Neuronal stem cell (in vitro differentiated cells): ENCODE data around the gene FXYD6.

Experiments used
- DNase-seq: peaks from one replicate; pipeline ENCODE4 v3.0.0-alpha.2; 2013; ENCODE audit warnings: low spot score
- H2AFZ ChIP-seq: one replicate; pipeline ENCODE4 v1.6.1; 2013; ENCODE audit warnings: mild to moderate bottlenecking, low read length, inconsistent platforms
- H2AK5ac ChIP-seq: 2 replicates; pipeline ENCODE4 v1.6.1; 2013; ENCODE audit warnings: low read depth, mild to moderate bottlenecking, inconsistent platforms, low read length, moderate library complexity, mixed read lengths
- H2BK120ac ChIP-seq: 2 replicates; pipeline ENCODE4 v1.6.1; 2013; ENCODE audit warnings: low read depth, mild to moderate bottlenecking, inconsistent platforms, low read length, moderate library complexity, mixed read lengths
- H2BK12ac ChIP-seq: one replicate; pipeline ENCODE4 v1.6.1; 2013; ENCODE audit warnings: low read length, inconsistent platforms
- H2BK15ac ChIP-seq: 2 replicates; pipeline ENCODE4 v1.6.1; 2013; ENCODE audit warnings: mild to moderate bottlenecking, low read length, inconsistent platforms, mixed read lengths
- H2BK5ac ChIP-seq: one replicate; pipeline ENCODE4 v1.6.1; 2013; ENCODE audit warnings: inconsistent platforms, mild to moderate bottlenecking, low read length, moderate library complexity
- H3K14ac ChIP-seq: one replicate; pipeline ENCODE4 v1.6.1; 2013; ENCODE audit warnings: low read length, inconsistent platforms
- H3K18ac ChIP-seq: 2 replicates; pipeline ENCODE4 v1.6.1; 2013; ENCODE audit warnings: low read length, inconsistent platforms
- H3K23ac ChIP-seq: 2 replicates; pipeline ENCODE4 v1.6.1; 2013; ENCODE audit warnings: low read depth, mild to moderate bottlenecking, mixed read lengths, low read length, inconsistent platforms; ENCODE audit not compliant: poor library complexity
- H3K27ac ChIP-seq: replicated peaks from 3 replicates; pipeline ENCODE4 v1.5.1; 2013; ENCODE audit warnings: low read length, inconsistent platforms
- H3K27me3 ChIP-seq, 3 experiments: 2 replicates each; pipeline ENCODE4 v1.6.1; 2013; ENCODE audit warnings: low read length in 3 of 3, mild to moderate bottlenecking in 2 of 3, inconsistent platforms in 1 of 3, low read depth in 1 of 3, mixed read lengths in 1 of 3, moderate library complexity in 1 of 3; ENCODE audit not compliant: control insufficient read depth in 3 of 3, insufficient read depth in 3 of 3
- H3K36me3 ChIP-seq, 2 donors: replicated peaks in 1 of 2; 2 replicates each; pipeline ENCODE4 v1.6.1; 2013; ENCODE audit warnings: low read length in 2 of 2; ENCODE audit not compliant: control insufficient read depth in 2 of 2, insufficient read depth in 2 of 2
- H3K4ac ChIP-seq: 2 replicates; pipeline ENCODE4 v1.6.1; 2013; ENCODE audit warnings: inconsistent platforms, mild to moderate bottlenecking, low read length, moderate library complexity
- H3K4me1 ChIP-seq, 2 donors: 1 replicate in 1 of 2; 2 replicates in 1 of 2; pipeline ENCODE4 v1.6.1; 2013; ENCODE audit warnings: low read length in 2 of 2, low read depth in 1 of 2; ENCODE audit not compliant: control insufficient read depth in 2 of 2, insufficient read depth in 1 of 2
- H3K4me2 ChIP-seq: one replicate; pipeline ENCODE4 v1.6.1; 2013; ENCODE audit warnings: mild to moderate bottlenecking, low read length, inconsistent platforms; ENCODE audit not compliant: insufficient read depth, poor library complexity, severe bottlenecking
- H3K4me3 ChIP-seq, 2 donors: 2 replicates each; pipeline ENCODE4 v1.5.1; 2013; ENCODE audit warnings: low read length in 2 of 2, mild to moderate bottlenecking in 2 of 2, inconsistent platforms in 1 of 2, moderate library complexity in 1 of 2
- H3K79me1 ChIP-seq: one replicate; pipeline ENCODE4 v1.6.1; 2013; ENCODE audit warnings: low read depth, mild to moderate bottlenecking, inconsistent platforms, low read length, moderate library complexity
- H3K9ac ChIP-seq: one replicate; pipeline ENCODE4 v1.6.1; 2013; ENCODE audit warnings: mild to moderate bottlenecking, low read depth, low read length, inconsistent platforms; ENCODE audit not compliant: poor library complexity
- H3K9me3 ChIP-seq, 2 donors: replicated peaks in 1 of 2; 2 replicates each; pipeline versions ENCODE3 to v1.6.1; 2013; ENCODE audit warnings: low read length in 2 of 2, mild to moderate bottlenecking in 2 of 2, inconsistent platforms in 1 of 2, low read depth in 1 of 2, mixed read lengths in 1 of 2, moderate library complexity in 1 of 2; ENCODE audit not compliant: control insufficient read depth in 2 of 2, insufficient read depth in 1 of 2
- H4K8ac ChIP-seq: one replicate; pipeline ENCODE4 v1.6.1; 2013; ENCODE audit warnings: low read depth, mild to moderate bottlenecking, inconsistent platforms, low read length, moderate library complexity
- H4K91ac ChIP-seq: one replicate; pipeline ENCODE4 v1.6.1; 2013; ENCODE audit warnings: low read length, low read depth, mild to moderate bottlenecking, inconsistent platforms; ENCODE audit not compliant: poor library complexity
- WGBS, 2 donors: extraction: QIAGEN DNeasy Blood & Tissue Kit; methylation state at CpG; one replicate each; pipeline ENCODE4 v1.1.7; 2013; ENCODE audit warnings: missing lambda C conversion rate in 2 of 2, mixed read lengths in 1 of 2; ENCODE audit not compliant: insufficient read length in 2 of 2, insufficient replicate concordance in 1 of 2; ENCODE audit errors: extremely low coverage in 2 of 2; 5-methylcytosine and 5-hydroxymethylcytosine counted together

Gene FXYD6

GRCh38 chr11:117837070-117837776, 39.2 kb downstream of the FXYD6 start:
- Histone ChIP-seq H4K91ac (no peak overlapping the region), H2BK15ac (no peak overlapping the region), H3K4ac (no peak overlapping the region), H3K4me1 (peaks cover 0 to 1% of the 10 kb centered on the region in 2 donors), H2BK120ac (no peak overlapping the region), H3K18ac (no peak overlapping the region), H3K27ac (no peak overlapping the region), H2BK5ac (no peak overlapping the region), H2AFZ (no peak overlapping the region), H3K9me3 (no peaks in the 10 kb centered on the region), H3K23ac (no peak overlapping the region), H3K4me3 (no peak overlapping the region), H3K4me2 (no peak overlapping the region), H3K14ac (no peak overlapping the region), H2AK5ac (no peak overlapping the region), H4K8ac (no peak overlapping the region), H3K36me3 (peaks cover 11 to 31% of the 10 kb centered on the region in 2 donors), H3K9ac (no peak overlapping the region), H3K79me1 (no peaks in the 10 kb centered on the region), H3K27me3 (no peaks in the 10 kb centered on the region), H2BK12ac (no peak overlapping the region)
- no CpG with 5 or more reads among the region's 18 CpGs for WGBS, 2 donors
- no peak for DNase-seq

- Histone ChIP-seq H2AK5ac (no peak overlapping the region), H2BK12ac (no peak overlapping the region), H3K4me3 (no peak overlapping the region), H3K9ac (no peak overlapping the region), H3K14ac (no peak overlapping the region), H3K79me1 (no peaks in the 10 kb centered on the region), H2BK5ac (no peak overlapping the region), H2BK120ac (no peak overlapping the region), H2BK15ac (no peak overlapping the region), H3K27me3 (no peaks in the 10 kb centered on the region), H3K18ac (no peak overlapping the region), H3K4me2 (no peak overlapping the region), H3K36me3 (peaks cover 11 to 25% of the 10 kb centered on the region in 2 donors), H3K4ac (no peak overlapping the region), H3K27ac (no peak overlapping the region), H2AFZ (no peak overlapping the region), H4K8ac (no peak overlapping the region), H3K23ac (no peak overlapping the region), H3K9me3 (no peaks in the 10 kb centered on the region), H3K4me1 (peaks cover 0 to 4% of the 10 kb centered on the region in 2 donors), H4K91ac (no peak overlapping the region)
- no CpG with 5 or more reads among the region's 14 CpGs for WGBS, 2 donors
- DNase-seq = no peak
These were observed 40.1 kb downstream of the FXYD6 start for GRCh38 chr11:117836077-117836960.

GRCh38 chr11:117835576-117835975, 40.9 kb downstream of the FXYD6 start:
- H4K91ac ChIP-seq = no peak overlapping the region
- no peak overlapping the region for H3K9ac ChIP-seq
- no peak overlapping the region for H2BK15ac ChIP-seq
- no peak overlapping the region for H2AFZ ChIP-seq
- H2BK5ac ChIP-seq = no peak overlapping the region
- no CpG with 5 or more reads among the region's 8 CpGs for WGBS, 2 donors
- H3K4me3 ChIP-seq = no peak overlapping the region
- no peak overlapping the region for H3K14ac ChIP-seq
- H3K4me1 ChIP-seq = peaks cover 0 to 9% of the 10 kb centered on the region in 2 donors
- H3K27ac ChIP-seq = no peak overlapping the region
- no peaks in the 10 kb centered on the region for H3K27me3 ChIP-seq
- no peak overlapping the region for H3K4ac ChIP-seq
- no peak overlapping the region for H2AK5ac ChIP-seq
- peaks cover 11 to 21% of the 10 kb centered on the region in 2 donors for H3K36me3 ChIP-seq
- no peak overlapping the region for H2BK12ac ChIP-seq
- H3K18ac ChIP-seq = no peak overlapping the region
- H3K9me3 ChIP-seq = no peaks in the 10 kb centered on the region
- no peak overlapping the region for H4K8ac ChIP-seq
- no peaks in the 10 kb centered on the region for H3K79me1 ChIP-seq
- H3K4me2 ChIP-seq = no peak overlapping the region
- DNase-seq = no peak
- H2BK120ac ChIP-seq = no peak overlapping the region
- no peak overlapping the region for H3K23ac ChIP-seq

GRCh38 chr11:117834838-117835443, 41.5 kb downstream of the FXYD6 start:
- Histone ChIP-seq H3K36me3 (peaks cover 9 to 17% of the 10 kb centered on the region in 2 donors), H4K91ac (no peak overlapping the region), H3K4ac (no peak overlapping the region), H2AFZ (no peak overlapping the region), H3K9me3 (no peaks in the 10 kb centered on the region), H2BK15ac (no peak overlapping the region), H2AK5ac (no peak overlapping the region), H2BK120ac (no peak overlapping the region), H3K23ac (no peak overlapping the region), H3K79me1 (no peaks in the 10 kb centered on the region), H3K4me2 (no peak overlapping the region), H2BK12ac (no peak overlapping the region), H3K18ac (no peak overlapping the region), H3K9ac (no peak overlapping the region), H2BK5ac (no peak overlapping the region), H3K4me3 (no peak overlapping the region), H3K4me1 (peaks cover 0 to 9% of the 10 kb centered on the region in 2 donors), H4K8ac (no peak overlapping the region), H3K14ac (no peak overlapping the region), H3K27ac (no peak overlapping the region), H3K27me3 (no peaks in the 10 kb centered on the region)
- WGBS, 2 donors = no CpG with 5 or more reads among the region's 17 CpGs
- no peak for DNase-seq
